ENCODE results near the gene DEPP1. TPM values are rescaled to one million over a fixed set of nuclear protein-coding genes. Genes with fewer than 3 reads are reported as not detected.
A peak's percentile ranks its signal among the peaks of the same experiment; 100 is the strongest.

The DEPP1 gene
- total and polyA plus RNA-seq, 2 experiments from 2014 or later, result 32.3 to 39.3 TPM

DNA sequence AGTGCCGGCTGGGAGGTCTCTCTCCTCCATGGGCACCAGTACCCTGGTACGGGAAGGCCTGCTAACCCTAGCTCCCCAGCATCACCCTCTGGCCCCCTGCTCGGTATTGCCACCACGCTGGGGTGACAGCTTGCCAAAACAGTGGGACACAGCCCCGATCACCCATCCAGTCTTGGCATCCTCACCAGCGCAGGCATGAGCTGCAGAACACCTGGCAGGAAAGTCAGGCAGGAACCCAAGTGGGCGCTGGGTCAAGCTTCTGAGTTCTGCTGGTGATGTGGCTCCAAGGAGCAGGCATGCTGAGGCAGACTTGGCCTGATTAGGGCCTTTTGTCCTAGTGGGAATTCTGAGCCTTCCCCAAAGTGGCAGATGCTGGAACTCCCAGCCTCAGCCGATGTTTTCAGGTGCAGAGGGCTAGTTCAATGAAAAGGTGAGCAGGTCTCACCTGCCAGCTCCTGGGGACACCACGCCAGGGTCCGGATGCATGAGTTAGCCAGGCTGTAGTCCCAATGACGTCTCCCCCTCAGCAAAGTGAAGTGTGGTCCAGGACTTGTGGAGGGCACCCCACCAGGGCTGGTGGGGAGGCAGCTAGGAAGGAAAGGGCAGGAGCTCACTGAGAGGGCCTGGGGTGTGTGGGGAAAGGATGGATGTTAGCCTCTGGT lies 13.6 kb upstream of the DEPP1 start:
- TF ChIP-seq, protein P1, sequence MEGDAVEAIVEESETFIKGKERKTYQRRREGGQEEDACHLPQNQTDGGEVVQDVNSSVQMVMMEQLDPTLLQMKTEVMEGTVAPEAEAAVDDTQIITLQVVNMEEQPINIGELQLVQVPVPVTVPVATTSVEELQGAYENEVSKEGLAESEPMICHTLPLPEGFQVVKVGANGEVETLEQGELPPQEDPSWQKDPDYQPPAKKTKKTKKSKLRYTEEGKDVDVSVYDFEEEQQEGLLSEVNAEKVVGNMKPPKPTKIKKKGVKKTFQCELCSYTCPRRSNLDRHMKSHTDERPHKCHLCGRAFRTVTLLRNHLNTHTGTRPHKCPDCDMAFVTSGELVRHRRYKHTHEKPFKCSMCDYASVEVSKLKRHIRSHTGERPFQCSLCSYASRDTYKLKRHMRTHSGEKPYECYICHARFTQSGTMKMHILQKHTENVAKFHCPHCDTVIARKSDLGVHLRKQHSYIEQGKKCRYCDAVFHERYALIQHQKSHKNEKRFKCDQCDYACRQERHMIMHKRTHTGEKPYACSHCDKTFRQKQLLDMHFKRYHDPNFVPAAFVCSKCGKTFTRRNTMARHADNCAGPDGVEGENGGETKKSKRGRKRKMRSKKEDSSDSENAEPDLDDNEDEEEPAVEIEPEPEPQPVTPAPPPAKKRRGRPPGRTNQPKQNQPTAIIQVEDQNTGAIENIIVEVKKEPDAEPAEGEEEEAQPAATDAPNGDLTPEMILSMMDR (IDR thresholded peaks at IDR 0.05; ENCODE audit: low read depth, low read length), result no peak
- H3K27me3 ChIP-seq, result no peaks in the 10 kb centered on the region
- H3K4me3 ChIP-seq, result no peak overlapping the region
- no peaks in the 10 kb centered on the region for H3K9me3 ChIP-seq (ENCODE audit: low read depth)
- peaks cover 2% of the 10 kb centered on the region for H3K36me3 ChIP-seq
- peaks cover 24% of the 10 kb centered on the region for H3K4me1 ChIP-seq (ENCODE audit: low read depth)
- H3K27ac ChIP-seq, result no peak overlapping the region
- DNase-seq (ENCODE audit: low read depth in 1 of 2, low spot score in 1 of 2), result no peak

DNA sequence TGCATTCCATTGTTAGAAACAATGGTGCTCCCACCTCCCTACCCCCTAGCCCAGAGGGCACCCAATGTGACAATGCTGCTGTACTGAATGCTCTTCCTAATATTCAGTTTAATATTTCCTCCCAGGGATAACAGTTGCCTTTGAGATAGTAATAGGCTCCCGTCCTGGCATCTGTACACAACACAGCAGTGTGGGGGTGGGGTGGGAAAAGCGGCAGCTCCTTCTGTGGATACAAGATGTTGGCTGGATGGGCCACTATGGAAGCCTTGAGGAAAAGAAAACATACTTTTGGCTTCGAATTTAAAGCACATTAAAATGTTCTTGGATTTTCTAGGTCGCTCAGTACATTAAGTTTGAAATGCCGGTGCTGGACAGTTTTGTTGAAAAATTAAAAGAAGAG lies 13.0 kb upstream of the DEPP1 start:
- Histone ChIP-seq H3K27me3 (no peaks in the 10 kb centered on the region), H3K4me1 (ENCODE audit: low read depth) (peaks cover 23% of the 10 kb centered on the region), H3K27ac (no peak overlapping the region), H3K9me3 (ENCODE audit: low read depth) (no peaks in the 10 kb centered on the region), H3K4me3 (no peak overlapping the region), H3K36me3 (peaks cover 2% of the 10 kb centered on the region)
- TF ChIP-seq, protein P1 (IDR thresholded peaks at IDR 0.05; ENCODE audit: low read depth, low read length), result no peak
- DNase-seq (ENCODE audit: low read depth in 1 of 2, low spot score in 1 of 2), result no peak

DNA sequence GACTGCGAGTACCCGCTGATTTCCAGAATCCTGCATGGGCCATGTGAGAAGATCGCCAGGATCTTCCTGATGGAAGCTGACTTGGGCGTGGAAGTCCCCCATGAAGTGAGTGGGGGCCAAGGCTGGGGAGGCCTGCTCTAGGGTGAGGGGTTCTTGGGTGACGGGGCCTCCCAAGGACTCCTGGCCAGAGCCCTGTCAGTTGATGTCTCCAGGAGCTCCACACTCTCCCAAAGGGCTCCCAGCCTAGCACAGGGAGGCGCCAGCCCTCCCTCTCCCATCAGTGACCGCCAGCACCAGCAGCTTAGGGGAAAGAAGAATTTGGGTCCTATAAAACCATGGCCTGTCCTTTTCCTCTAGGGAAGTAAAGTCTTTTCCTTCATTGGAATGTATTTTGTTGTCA lies 12.4 kb upstream of the DEPP1 start:
- H3K4me1 ChIP-seq (ENCODE audit: low read depth), result peaks cover 22% of the 10 kb centered on the region
- H3K9me3 ChIP-seq (ENCODE audit: low read depth), result no peaks in the 10 kb centered on the region
- H3K27me3 ChIP-seq, result no peaks in the 10 kb centered on the region
- H3K36me3 ChIP-seq, result peaks cover 2% of the 10 kb centered on the region
- no peak for DNase-seq (ENCODE audit: low read depth in 1 of 2, low spot score in 1 of 2)
- TF ChIP-seq, protein P1 (IDR thresholded peaks at IDR 0.05; ENCODE audit: low read depth, low read length), result no peak
- H3K27ac ChIP-seq, result no peak overlapping the region
- H3K4me3 ChIP-seq, result no peak overlapping the region

DNA sequence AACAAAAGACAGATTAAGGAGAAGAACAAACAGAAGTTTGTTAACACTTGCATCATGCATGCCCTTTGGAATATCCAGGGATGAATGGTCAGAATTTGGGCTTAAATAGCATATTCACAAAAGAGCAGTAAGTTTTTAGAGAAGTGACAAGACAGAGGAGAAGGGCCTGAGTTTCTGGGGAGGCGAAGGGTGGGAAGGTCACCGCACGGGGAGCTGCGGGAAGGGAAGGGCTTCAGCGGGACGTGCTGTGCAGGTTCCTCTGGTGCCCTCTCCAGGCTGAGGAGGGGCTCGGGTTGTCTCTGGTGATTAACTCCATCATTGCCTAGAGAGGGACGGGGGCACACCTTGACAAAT lies 11.7 kb upstream of the DEPP1 start:
- DNase-seq (ENCODE audit: low read depth in 1 of 2, low spot score in 1 of 2), result peak in 1 of 2 donors; percentile 71
- Histone ChIP-seq H3K27ac (peak overlapping the region; percentile 31), H3K27me3 (no peaks in the 10 kb centered on the region), H3K4me3 (no peak overlapping the region), H3K4me1 (ENCODE audit: low read depth) (peaks cover 22% of the 10 kb centered on the region), H3K9me3 (ENCODE audit: low read depth) (no peaks in the 10 kb centered on the region), H3K36me3 (peaks cover 2% of the 10 kb centered on the region)
- TF ChIP-seq, protein P1 (IDR thresholded peaks at IDR 0.05; ENCODE audit: low read depth, low read length), result peak; percentile 29

DNA sequence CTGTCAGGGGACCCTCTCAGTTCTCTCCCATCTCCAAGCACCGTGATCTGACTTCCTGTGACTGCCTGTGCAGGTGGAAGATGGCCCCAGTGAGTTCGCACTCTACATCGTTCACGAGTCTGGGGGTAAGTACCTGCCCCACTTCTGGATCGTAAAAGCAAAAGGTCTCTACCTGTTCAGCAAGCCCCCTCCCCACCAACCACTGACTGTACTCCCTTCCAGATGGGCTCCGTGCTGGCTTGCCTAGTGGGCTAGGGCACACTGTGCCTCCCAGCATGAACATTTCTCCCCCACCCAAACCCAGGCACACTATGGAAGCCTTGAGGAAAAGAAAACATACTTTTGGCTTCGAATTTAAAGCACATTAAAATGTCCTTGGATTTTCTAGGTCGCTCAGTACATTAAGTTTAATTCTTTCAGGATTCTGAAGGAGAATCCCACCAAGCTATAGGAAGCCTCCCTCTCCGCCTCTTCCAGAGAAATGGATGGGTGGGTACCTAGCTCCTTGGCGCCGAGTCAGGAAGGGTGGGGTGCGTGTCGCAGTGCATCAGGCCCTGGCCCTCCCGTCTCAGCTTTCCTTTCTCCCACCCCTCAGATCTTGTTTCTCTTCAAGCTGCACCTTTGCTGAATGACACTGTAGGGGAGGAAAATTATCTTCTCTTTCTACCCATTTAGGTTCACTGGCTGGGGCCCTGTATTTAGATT lies 11.1 kb upstream of the DEPP1 start:
- H3K9me3 ChIP-seq (ENCODE audit: low read depth), result no peaks in the 10 kb centered on the region
- H3K27me3 ChIP-seq, result no peaks in the 10 kb centered on the region
- DNase-seq (ENCODE audit: low read depth in 1 of 2, low spot score in 1 of 2), result no peak
- H3K4me1 ChIP-seq (ENCODE audit: low read depth), result peaks cover 26% of the 10 kb centered on the region
- H3K27ac ChIP-seq, result peak overlapping the region; percentile 31
- TF ChIP-seq, protein P1 (IDR thresholded peaks at IDR 0.05; ENCODE audit: low read depth, low read length), result no peak
- peaks cover 2% of the 10 kb centered on the region for H3K36me3 ChIP-seq
- no peak overlapping the region for H3K4me3 ChIP-seq
